GM10248 (cell line): ENCODE results near the gene DGCR8.
"Not testable (repeated sequence)": the region's sequence is repeated elsewhere in the genome, so short reads cannot be mapped to it uniquely, and the experiment has no call there.

Experiments
- CTCF ChIA-PET: fragments of 300-600 bp; sonication (Branson Sonifier 250); formaldehyde crosslinking; extraction: SDS; loops from one replicate; lab custom pipeline; 2021; ENCODE audit warnings: antibody characterized with exemption; lab: Yijun Ruan, JAX
- POLR2A ChIA-PET: fragments of 350-650 bp; sonication (Branson Sonifier 250); formaldehyde crosslinking; extraction: SDS; loops from one replicate; lab custom pipeline; 2020; ENCODE audit warnings: antibody characterized with exemption; lab: Yijun Ruan, JAX
- DNase-seq: peaks from one replicate; pipeline ENCODE4 v3.0.0; 2012; ENCODE audit errors: extremely low spot score
- CTCF ChIP-seq: IDR thresholded peaks from 2 replicates; pipeline ENCODE4 v1.5.1; 2012; ENCODE audit warnings: mild to moderate bottlenecking, low read depth; ENCODE audit errors: extremely low read depth, missing control alignments, control extremely low read depth

The DGCR8 gene

GRCh38 chr22:20066617-20067383, 13.2 kb upstream of the DGCR8 start:
- no peak for TF ChIP-seq CTCF
- DNase-seq, result no peak
- CTCF ChIA-PET, result interaction anchor here (1.4 kb wide), 1 partner anchor 28 kb away, joined by 5 read pairs; no protein-coding TSS in a partner anchor
- POLR2A ChIA-PET, result no interaction called here

- POLR2A ChIA-PET, DNase-seq: not testable (repeated sequence)
- CTCF ChIA-PET, result interaction anchor here (1.4 kb wide), 1 partner anchor 28 kb away, joined by 5 read pairs; no protein-coding TSS in a partner anchor
Measured at GRCh38 chr22:20067384-20067682, 12.7 kb upstream of the DGCR8 start.

GRCh38 chr22:20068640-20069039, 11.4 kb upstream of the DGCR8 start:
- POLR2A ChIA-PET, result no interaction called here
- no peak for DNase-seq
- CTCF ChIA-PET, result no interaction called here
- no peak for TF ChIP-seq CTCF

- TF ChIP-seq CTCF, result no peak
- ChIA-PET CTCF (no interaction called here), POLR2A (no interaction called here)
- DNase-seq, result no peak
Measured at GRCh38 chr22:20069331-20070042, 10.6 kb upstream of the DGCR8 start.

GRCh38 chr22:20071524-20071972, 8.5 kb upstream of the DGCR8 start:
- ChIA-PET CTCF (no interaction called here), POLR2A (interaction anchor here (0.7 kb wide), 1 partner anchor 994 kb away, joined by 4 read pairs; no protein-coding TSS in a partner anchor)
- DNase-seq, result no peak

GRCh38 chr22:20076627-20077172, 3.3 kb upstream of the DGCR8 start:
- ChIA-PET CTCF (no interaction called here), POLR2A (no interaction called here)
- TF ChIP-seq CTCF, result no peak
- DNase-seq, result no peak

More at GRCh38 chr22:20071524-20071972, 8.5 kb upstream of the DGCR8 start:
- TF ChIP-seq CTCF, result no peak

GRCh38 chr22:20080445-20080775, 369 bp downstream of the DGCR8 start:
- ChIA-PET CTCF (interaction anchor here (1.0 kb wide), 1 partner anchor 350 kb away, joined by 3 read pairs; no protein-coding TSS in a partner anchor), POLR2A (no interaction called here)
- peak; percentile 87 for DNase-seq
- TF ChIP-seq CTCF, result no peak
